COLO829 (cell line): ENCODE data around the gene NTN1.
A peak's percentile ranks its signal among the peaks of the same experiment; 100 is the strongest.

Experiments used
- DNase-seq: peaks from one replicate; pipeline ENCODE4 v3.0.0; 2012; ENCODE audit warnings: low spot score

The NTN1 gene

DNA sequence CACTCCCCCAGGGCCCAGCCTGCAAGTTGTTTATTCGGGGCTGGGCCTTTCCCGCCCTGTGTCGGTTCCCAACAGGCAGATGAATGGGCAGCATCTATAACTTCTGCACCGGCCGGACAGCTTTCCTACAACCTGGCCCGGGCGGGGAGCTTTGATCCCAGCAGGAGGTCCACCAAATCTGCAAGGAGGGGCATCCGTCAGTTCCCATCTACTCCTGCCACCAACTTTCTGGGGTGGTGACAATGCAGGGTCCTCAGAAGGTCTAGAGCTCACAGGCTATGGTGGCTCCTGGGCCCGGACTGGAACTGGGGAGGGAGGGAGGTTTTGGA lies 211.9 kb downstream of the NTN1 start:
- DNase-seq, result no peak

DNA sequence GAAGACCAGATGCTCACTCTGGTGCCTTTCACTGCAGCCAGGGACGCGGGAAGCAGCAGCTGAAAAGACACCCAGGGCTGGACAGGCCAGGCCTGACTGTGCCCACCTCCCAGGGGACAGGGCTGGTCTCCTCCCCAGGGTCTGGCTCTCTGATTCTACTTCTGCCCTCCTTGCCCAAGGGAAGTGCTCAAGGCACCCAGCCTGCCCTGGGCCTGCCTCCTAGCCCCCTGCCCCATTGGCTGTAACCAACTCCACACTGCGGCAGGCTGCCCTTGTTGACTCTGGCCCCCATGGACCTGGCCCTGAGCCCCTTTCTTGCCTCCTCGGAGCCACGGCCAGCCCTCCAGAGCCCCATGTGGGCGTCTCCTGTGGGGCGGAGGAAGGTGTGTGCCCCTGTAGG lies 212.5 kb downstream of the NTN1 start:
- no peak for DNase-seq

DNA sequence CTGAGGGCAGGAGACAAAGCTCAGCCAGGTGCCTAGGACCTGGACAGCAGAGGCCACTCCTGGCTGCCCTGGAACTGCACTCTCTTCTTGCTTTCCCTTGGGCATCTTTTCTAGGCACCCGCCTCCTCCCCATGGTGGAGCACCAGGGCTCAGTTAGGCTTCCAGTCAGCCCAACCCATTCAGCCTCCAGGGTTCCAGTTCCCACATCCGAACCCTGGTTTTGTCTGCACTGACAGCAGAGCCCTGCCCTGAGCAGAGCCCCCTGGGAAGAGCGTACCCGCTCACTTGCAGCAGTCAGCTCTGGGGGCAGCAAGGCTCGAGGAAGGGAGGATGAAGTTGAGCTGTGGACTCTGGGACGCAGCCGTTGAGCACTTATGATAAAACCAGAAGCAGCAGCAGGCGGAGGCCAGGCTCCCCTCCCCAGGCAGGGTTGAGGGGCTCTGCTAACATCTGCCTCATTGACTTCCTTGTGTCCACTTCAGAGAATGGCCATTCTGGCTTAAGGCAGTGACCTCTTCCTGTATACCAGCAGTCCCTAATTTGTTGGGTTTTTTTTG lies 213.2 kb downstream of the NTN1 start:
- no peak for DNase-seq

DNA sequence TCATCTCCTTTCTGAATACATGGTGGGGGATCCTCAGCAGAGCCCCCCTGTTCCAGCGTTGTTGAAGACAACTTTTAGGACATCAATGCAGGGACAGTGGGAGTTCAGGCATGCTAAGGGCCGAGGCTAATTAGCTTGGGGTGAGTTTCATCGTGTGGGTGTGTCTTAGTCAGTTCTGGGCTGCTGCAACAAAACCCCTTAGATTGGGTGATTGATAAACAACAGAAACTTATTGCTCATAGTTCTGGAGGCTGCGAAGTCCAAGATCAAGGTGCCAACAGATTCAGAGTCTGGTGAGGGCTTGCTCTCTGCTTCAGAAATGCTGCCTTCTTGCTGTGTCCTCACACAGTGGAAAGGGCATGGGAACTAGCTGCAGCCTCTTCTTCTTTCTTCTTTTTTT lies 214.0 kb downstream of the NTN1 start:
- no peak for DNase-seq

DNA sequence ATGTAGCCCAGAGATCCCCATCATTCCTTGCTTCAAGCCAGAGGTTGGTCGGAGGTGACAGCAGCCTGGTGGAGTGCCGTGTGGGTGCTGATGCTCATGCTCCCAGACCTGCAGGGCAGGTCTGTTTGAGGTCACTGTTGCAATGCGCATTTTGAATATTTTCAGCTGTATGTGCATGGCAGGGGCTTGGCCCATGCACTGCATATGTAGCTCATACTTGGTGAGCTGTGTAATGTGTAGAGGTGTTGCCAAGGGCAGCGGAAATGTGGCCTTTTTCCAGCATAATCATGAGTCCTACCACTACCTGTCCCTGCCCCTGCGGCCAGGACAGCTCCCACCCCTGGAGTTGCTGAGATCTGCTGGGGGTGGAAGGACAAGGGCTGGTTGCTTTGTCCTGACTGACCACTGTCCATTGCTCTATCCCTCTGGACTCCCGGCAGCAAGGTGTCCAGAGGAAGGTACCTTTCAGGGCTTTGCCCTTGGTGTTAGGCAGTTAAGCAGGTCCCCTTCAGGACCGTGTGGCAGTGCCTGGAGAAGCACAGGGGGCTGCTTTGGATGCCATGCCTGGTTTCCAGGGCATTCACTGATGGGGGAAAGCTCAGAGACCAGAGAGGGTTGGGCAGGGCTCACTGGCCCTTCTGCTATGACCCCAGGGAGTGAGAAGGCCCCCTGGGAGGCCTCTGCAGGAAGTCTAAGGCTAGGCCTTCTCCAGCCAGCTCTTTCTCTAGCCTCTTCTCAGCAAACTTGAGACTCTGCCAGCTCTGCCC lies 215.2 kb downstream of the NTN1 start:
- no peak for DNase-seq

DNA sequence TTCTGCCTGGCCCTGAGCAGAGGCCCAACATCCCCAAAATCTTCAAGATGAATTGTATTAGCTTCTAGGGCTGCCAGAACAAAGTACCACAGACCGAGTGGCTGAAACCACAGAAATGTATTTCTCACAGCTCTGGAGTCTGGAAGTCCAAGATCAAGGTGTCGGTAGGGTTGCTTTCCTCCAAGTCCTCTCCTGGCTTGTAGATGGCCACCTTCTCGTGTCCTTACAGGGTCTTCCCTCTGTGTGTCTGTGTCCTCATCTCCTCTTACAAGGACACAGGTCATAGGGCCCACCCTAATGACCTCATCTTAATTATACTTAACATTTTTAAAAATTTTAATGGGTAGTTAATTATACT lies 215.7 kb downstream of the NTN1 start:
- DNase-seq, result no peak

DNA sequence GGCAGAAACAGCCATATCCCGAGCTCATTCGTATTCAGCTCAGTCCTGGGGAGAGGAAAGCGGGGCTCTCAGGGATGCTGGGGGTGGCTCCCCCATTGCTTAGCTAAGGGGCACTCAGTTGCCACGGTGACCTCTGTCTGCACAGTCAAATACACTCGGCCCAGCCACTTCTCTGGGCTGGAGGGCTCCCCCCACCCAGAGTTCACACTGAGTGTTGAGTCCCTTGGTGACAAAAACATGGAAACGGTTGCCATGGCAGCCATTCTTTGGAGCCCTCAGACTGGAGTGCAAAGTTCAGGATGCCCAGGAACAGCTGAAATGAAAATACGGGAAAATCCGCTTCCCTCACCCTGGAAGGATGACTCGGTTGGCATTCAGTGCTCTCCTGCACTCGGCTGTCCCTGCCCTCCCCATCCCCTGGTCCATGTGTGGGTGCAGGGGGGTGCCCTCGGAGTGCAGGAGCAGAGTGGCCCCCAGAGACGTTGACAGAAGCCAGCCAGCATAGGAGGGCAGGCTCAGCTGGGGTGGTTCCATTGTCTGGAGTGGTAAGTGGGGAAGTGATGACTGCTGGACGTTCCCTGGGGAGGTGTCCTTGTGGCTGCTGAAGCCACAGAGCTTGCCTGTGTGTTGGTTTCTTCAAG lies 216.5 kb downstream of the NTN1 start:
- DNase-seq, result no peak

DNA sequence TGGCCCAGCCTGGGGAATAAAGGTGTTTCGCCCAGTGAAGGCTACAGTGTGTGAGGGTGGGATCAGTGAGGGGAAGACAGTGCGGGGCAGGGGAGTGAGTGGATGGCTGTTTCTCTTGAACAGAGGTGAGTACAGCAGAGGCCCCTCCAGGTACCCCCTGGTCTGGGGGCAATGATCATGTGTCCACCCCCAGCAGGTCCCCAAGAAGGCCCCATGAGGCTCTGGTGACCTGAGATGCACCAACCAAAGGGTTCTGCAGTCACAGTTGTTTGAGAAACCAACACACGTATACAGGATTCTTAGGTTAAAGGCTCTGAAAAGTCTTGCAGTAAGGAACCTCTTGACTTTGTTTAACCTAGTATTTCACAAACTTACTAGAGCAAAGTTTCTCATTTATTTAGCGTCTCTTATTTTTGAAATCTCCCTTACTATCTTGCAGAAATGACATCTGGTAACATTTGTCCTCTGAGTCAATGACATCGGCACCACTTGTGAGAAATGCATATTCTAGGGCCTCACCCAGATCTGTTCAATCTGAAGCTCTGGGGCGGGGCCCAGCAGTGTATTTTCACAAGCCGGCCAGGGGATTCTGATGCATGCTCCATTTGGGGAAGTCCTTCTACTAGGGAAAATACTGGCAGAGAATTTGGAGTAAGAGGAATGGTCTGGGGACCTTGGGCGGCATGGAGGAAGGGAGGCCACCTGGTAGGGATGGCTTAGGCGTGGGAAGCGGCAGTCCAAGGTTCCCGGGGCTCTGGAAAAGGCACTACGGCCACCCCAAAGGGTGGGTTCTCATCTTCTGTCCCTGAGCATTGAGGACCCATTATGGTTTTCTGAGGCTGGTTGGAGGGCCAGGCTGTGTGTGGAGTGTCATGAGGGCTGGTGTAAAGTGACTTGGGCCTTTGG lies 217.3 kb downstream of the NTN1 start:
- no peak for DNase-seq

DNA sequence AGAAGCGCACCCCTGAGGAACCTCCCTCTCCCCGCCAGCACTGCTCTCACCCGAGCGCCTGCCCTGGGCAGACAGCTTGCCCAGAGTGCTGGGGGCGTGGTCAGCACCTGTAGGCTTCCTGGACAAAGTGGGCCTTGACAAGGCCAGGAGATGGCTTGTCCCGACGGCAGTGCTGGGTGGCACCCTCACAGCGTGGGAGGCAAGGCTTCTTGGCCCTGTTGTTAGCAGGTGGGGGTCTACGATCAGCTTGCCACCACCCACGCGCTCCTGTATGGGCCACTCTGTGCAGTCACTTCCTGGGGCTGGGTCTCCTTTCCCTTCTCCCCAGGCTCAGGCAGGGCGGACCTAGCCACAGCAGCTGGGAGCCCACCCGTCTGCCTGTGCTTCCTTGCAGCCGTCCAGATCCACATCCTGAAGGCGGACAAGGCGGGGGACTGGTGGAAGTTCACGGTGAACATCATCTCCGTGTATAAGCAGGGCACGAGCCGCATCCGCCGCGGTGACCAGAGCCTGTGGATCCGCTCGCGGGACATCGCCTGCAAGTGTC lies 218.0 kb downstream of the NTN1 start:
- DNase-seq, result no peak

DNA sequence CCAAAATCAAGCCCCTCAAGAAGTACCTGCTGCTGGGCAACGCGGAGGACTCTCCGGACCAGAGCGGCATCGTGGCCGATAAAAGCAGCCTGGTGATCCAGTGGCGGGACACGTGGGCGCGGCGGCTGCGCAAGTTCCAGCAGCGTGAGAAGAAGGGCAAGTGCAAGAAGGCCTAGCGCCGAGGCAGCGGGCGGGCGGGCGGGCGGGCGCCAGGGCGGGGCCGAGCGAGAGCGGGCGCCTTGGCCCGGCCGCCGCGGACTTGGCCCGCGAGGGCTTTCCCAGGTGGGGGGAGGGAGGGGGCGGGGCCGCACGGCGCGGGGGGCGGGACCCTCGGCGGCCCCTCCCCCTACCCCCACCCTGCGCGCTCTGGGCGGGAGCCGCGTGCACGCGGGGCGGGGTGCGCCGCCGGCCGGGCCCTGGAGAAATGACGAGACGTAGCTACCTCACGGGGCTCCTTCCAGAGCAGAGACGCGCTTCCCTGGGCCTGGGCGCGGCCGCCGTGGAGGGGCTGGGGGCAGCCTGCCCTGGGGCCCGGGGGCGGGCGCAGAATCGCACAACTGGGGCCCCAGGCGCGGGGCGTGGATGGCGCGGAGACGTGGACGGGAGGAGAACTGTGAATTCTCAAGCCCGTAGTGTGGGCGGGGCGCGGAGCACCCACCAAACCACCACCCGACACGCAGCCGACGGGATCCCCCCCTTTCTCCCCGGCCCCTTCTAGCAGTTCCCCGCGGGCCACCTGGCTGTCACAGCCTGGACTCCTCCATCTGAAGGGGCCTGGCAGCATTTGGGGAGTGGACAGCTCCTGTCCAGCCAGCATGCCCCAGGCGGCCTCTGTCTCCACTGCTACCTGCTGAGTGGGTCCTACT lies 218.7 kb downstream of the NTN1 start:
- DNase-seq, result peak; percentile 66

DNA sequence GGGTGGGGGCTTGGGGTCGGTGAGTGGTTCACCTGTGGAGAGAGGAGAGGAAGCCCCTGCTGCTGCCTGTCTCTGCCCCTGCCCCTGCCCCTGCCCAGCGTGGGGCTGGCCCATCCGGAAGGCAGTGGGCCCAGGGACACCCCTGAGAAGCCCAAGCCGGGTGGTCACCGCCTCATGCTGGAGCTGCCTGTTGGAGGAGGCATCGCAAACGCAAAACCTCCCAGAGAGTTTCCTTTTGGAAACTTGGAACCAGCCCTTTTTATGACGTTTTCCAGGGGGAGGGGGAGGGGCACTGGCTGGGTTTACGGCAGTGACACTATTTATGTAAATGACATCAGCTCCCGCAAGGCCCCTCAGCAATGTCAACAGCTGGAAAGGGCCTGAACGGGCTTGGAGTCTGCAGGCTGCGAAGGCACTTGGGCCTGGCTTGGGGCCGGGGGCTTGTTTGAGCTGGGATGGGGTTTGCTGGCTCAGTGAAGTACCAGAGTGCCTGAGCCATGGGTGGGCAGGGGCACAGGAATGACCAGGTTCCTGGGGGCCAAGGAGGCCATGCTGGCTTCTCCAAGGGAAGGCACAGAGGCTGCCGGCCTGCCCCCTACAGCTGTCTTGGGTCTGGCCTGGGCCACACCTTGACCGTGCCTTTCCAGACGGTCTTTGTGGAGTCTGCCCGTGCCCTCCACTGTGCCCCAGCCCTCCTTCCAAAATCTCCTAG lies 219.5 kb downstream of the NTN1 start:
- no peak for DNase-seq

DNA sequence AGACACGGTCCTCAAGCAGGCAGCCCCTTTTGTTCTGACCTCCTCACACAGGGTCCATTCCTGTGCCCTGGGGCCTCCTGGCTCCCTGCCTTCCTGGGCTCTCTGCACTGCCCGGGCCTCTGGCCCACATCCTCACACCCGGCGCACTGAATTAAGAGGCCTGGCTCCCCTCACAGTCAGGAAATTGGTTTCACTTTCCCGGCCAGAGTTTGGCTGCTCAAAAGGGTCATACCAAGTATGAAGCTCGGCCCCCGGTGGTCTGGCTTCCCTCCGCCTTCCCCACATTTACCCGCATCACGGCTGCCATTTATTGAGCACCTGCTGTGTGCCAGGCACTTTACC lies 220.0 kb downstream of the NTN1 start:
- no peak for DNase-seq

DNA sequence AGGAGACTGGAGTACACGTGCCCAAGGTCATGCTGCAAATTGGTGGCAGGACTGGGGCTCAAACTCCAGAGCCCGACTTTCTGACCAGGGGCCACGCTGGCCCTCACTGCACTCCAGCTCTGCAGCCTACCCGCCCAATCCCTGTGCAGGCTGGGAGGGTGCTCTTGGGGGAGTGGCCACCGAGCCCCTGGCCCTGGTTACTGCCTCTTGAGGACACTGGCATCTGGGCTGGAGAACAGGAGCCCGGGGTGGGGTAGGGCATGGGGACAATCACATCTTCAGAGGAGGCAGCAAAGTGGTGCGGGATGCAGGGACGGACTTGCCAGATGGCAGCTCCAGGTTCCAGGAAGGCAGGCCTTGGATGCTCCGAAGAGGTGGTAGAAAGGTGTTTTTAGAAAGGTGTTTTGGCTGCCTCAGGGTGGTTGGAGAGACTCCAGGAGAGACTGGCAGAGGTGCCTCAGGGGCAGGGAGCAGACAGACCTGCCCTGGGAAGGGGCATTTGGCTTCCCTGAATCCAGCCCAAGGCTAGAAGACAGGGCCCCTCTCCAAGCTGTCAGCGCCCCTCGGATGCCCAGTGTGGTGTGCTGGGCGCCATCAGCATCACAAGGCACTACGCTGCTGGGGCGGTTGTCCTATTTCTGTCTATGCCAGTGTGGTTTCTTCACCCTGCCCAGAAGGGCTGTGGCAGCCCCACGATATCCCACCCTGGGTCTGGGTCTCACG lies 220.6 kb downstream of the NTN1 start:
- no peak for DNase-seq

DNA sequence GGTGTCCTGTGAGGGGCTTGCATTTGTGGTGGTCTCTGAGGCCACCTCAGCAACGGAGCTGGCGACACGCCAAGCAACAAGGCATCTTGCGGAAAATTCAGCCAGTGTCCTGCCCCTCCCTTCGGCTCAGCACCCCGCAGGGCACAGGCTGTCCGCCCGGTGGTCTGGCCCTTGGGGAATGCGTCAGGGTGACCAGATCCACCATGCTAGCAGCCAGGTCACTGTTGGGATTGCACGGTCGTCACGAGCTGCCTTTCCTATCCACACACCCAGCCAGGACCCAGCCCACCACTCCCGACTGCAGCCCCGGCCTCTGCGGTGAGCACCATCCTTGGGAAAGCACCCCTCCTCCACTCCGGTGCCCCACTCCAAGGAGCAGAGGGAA lies 221.2 kb downstream of the NTN1 start:
- DNase-seq, result no peak

DNA sequence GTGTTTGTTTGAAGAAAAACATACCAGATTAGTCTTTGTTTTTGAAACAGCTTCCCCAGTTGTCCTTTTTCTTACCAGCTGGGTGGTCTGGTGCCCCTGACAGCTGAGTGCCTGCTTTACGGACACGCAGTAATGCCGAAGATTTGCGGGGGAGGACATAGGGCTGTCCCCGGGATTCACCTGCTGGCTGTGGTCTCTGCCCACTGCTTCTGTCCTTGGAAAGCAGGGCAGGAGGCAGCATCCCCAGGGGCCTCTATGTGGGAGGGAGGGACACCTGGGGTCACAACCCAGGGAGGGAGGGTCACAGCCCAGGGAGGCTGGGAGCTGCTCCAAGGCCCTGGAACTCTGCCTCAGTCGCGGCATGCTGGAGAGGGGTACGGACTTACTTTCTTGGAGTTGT lies 221.7 kb downstream of the NTN1 start:
- no peak for DNase-seq

DNA sequence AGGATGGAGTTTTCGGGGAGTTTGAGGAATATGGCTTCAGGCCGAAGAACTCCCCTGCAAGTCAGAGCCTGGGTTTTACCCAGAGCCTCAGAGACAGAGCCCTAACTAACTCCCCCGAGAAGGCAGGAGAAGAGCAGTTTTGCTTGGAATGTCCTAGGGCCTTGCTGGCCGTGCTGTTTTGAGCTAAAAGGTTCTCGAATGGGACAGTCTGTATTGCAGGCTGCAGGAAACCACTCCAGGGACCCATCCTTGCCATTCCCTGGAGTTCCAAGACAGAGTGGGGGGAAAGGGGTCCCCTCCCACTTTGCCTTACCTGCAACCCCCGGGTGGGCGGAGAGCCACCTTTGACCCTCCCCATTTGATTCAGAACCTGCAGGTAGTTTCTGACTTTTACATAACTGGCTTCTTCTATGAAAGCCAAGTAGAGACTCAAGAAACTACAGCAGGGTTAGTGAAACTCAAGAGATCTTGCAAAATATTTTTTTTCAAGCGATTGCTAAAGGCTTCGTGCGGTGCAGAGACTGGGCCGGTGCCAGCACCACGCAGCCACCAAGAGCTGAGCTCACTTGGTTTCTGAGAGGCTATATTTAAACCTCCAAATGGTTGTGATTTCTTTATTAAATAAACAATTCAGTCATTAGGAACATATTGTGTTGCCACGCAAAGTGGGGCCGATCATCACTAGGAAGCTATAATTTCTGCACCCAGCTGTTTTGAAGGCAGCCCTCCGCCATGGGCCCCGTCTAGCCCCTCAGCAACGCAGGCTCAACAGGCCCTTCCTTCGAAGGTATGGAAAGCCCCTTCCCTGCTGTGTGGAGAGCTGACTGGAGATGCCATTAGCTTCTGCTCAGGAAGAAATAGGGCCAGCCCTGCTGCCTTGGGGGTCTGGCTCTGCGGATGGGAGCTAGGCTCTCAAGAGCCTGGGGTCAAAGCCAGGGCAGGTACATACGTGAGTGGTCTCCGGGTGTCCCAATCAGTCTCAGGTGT lies 223.0 kb downstream of the NTN1 start:
- DNase-seq, result no peak

DNA sequence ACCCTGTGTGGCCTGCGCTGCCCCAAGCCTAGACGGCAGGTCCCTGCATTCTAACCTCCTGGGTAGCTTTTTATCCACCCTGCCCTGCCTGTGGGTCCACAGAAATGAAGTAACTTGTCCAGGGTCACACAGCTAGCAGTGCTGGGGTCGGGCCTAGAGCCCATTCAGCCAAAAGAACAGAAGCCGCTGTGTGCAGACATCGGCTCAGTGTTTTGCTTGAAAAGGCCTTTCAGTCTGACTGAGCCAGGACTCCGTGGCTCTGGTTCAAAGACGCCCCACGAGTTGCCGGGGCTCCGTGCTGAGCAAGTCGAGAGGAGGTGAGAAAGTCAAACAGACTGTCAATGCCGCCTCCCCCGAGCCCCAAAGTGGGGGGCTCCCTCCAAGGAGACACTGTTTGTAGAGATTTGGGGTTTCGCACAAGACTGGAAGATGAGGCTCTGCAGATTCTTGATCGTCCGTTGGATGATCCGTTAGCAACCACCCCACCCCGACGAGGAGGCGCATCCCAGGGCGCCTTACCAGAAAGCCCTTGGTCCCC lies 226.2 kb downstream of the NTN1 start:
- no peak for DNase-seq

DNA sequence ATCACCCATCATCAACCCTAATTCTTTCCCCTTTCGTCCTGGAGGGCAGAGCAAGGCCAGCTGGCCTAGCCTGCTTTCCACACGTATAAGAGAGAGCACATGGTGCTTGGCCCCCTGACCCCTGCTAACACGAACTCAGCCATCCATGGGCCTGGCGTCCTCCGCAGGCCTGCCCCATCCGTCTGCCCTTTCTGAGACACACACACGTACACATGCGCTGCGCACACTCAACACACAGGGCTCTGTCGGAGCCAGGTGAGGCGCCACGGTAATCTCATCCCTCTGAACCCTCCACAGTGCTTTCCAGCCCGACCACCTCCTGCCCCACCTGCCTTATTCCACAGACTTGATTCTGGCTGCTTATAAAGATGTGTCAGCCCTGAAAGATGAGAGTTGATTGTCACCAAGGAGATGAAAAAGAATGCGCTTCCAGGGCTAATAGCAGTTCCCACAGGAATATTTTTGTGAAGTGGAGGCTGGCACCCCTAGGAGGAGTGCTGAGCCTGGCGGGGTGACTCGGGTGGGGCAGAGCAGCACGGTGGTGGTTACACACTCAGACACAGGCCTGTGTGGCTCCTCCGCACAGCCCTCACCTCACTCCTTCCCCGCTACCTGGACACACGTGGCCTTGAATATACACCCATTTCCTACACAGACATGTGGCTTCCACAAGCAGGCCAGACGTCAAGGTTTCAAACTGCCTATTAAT lies 228.1 kb downstream of the NTN1 start:
- DNase-seq, result no peak
